IPS-18c (cell line): ENCODE measurements around the gene CDC6.
"Not testable (repeated sequence)": the region's sequence is repeated elsewhere in the genome, so short reads cannot be mapped to it uniquely, and the experiment has no call there.

Source experiments
- H3K4me3 ChIP-seq: 2 replicates; pipeline ENCODE4 v1.7.0; 2013; ENCODE audit warnings: low read depth, mild to moderate bottlenecking, low read length, moderate library complexity; ENCODE audit not compliant: insufficient read depth
- H3K9me3 ChIP-seq: one replicate; pipeline ENCODE4 v1.6.1; 2013; ENCODE audit warnings: mild to moderate bottlenecking, low read length, moderate library complexity; ENCODE audit not compliant: control insufficient read depth, insufficient read depth

Gene CDC6

DNA sequence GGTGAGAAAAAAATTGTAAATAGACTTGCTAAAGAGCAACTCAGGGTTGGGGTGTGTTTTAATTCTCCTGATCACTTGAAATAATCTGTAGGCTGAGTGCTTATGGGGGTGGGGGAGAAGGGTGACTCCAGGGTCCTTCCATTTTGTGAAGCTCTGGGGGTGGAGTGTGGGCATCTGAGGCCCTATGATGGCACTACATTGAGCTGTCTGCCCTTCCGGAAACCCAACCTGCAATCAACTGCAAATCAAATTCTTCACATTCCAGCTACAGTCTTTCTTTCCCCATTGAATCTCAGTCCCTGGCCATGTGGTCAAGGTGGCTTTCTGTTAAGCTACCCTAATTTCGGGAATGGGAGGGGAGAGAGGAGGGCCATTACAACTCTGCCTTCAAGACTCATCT, 6.0 kb upstream of the CDC6 start:
- Histone ChIP-seq H3K4me3 (no peak overlapping the region), H3K9me3 (no peaks in the 10 kb centered on the region)

DNA sequence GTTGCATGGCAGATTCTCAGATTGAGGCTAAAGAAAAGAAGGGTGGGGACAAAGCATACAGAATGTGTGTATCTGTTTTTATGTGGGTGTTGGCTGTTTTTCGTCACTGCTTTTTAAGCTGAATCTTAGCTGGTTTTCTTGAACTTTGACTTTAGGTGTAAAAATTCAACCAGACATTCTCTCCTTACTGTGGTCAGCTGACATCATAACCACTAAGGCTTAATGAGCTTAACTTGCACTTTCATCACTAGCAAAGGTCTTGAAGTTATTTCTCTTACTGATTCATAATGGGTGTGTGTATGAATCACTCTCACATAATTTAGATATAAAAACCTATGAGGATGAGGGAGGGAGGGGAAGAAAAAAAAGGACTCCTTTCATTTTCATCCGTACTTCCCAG, 4.0 kb upstream of the CDC6 start:
- no peak overlapping the region for H3K4me3 ChIP-seq
- H3K9me3 ChIP-seq = no peaks in the 10 kb centered on the region

- Histone ChIP-seq H3K4me3 (no peak overlapping the region), H3K9me3 (no peaks in the 10 kb centered on the region)
Observed at GRCh38 chr17:40284085-40284713, 3.5 kb upstream of the CDC6 start.

DNA sequence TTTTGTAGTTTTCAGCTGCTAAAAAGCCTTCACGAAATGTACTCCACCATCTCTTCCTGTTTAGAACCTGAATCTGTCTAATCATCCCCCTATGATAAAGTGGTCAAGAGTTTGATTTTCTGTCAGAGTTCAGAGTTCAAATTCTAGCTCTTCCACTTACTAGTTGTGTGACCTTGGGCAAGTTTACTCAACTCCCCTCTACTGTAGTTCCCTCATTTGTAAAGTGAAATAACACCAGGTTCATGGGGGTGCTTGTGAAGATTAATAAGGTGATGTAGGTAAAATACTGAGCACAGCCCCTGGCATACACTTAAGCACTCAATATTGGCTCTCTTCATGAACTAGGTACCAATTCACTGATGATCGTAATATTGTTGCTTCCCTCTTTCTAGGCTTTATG, 1.2 kb upstream of the CDC6 start:
- H3K4me3 ChIP-seq = no peak overlapping the region
- no peaks in the 10 kb centered on the region for H3K9me3 ChIP-seq

DNA sequence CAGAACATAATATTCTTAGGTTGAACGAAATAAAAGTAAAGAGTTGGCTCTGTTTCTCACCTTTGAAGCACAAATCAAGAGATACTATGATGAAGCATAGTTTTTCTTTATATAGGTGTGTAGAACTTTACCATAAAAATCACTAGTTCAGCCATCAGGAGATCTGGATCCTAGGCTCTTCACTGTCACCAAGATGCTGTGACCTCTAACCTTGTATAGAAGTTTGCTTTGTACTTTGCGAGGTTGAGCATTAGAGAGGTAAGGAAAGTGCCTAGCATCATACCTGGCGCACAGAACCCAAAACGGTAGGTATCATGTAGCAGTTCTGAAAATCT, 553 bp upstream of the CDC6 start:
- H3K4me3 ChIP-seq = no peak overlapping the region

DNA sequence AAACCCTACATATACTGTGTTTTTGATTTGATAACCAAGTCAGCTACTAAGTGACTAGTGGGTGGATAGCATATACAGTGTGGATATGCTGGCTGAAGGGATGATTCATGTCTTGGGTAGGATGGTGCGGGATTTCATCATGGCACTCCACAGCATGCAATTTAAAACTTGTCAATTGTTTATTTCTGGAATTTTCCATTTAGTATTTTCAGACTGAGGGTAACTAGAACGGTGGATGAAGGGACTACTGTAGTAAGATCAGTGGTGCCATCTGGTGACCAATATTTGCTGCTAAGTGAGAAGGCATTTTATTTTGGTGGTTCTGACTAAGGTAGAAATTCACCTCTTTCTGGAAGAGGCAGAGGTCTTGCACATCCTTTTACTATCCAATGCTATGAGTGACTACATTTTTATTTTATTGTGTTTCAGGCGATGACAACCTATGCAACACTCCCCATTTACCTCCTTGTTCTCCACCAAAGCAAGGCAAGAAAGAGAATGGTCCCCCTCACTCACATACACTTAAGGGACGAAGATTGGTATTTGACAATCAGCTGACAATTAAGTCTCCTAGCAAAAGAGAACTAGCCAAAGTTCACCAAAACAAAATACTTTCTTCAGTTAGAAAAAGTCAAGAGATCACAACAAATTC, 3.1 kb downstream of the CDC6 start:
- Histone ChIP-seq H3K4me3 (no peak overlapping the region), H3K9me3 (no peaks in the 10 kb centered on the region)

More for the DNA sequence above, 553 bp upstream of the CDC6 start:
- H3K9me3 ChIP-seq = no peaks in the 10 kb centered on the region

DNA sequence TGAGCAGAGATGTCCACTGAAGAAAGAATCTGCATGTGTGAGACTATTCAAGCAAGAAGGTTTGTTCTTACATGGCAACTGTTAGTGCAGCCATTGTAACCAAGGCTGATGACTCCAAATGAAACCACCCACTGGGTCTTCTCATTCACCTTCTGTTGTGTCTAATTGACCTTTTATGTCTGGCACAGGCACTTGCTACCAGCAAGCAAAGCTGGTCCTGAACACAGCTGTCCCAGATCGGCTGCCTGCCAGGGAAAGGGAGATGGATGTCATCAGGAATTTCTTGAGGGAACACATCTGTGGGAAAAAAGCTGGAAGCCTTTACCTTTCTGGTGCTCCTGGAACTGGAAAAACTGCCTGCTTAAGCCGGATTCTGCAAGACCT, 3.6 kb downstream of the CDC6 start:
- H3K9me3 ChIP-seq = no peaks in the 10 kb centered on the region
- no peak overlapping the region for H3K4me3 ChIP-seq

DNA sequence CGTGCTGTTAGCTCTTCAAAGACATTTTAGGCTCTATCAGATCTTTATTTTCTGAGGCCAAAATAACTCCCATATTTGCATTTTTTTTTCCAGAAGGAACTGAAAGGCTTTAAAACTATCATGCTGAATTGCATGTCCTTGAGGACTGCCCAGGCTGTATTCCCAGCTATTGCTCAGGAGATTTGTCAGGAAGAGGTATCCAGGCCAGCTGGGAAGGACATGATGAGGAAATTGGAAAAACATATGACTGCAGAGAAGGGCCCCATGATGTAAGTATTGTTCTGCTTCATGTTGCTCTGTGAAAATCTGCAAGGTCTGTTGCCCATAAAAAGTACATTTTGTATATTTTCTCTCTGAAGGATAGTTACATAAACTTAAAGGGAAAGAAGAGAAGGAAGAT, 5.7 kb downstream of the CDC6 start:
- no peak overlapping the region for H3K4me3 ChIP-seq
- H3K9me3 ChIP-seq = no peaks in the 10 kb centered on the region

- H3K4me3 ChIP-seq = no peak overlapping the region
- no peaks in the 10 kb centered on the region for H3K9me3 ChIP-seq
Observed at GRCh38 chr17:40295488-40296436, 8.1 kb downstream of the CDC6 start.

DNA sequence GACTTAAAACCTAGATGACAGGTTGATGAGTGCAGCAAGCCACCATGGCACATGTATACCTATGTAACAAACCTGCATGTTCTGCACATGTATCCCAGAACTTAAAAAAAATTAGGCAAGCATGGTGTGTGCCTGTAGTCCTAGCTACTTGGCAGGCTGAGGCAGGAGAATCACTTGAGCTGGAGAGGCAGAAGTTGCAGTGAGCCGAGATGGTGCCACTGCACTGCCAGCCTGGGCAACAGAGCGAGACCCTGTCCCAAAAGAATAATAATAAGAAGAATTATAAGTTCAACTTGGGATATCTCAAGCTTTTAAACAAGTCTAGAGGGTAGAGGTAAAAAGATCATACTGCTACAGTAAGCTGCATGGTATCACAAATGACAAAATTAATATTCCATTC, 9.8 kb downstream of the CDC6 start:
- no peaks in the 10 kb centered on the region for H3K9me3 ChIP-seq
- H3K4me3 ChIP-seq = no peak overlapping the region

DNA sequence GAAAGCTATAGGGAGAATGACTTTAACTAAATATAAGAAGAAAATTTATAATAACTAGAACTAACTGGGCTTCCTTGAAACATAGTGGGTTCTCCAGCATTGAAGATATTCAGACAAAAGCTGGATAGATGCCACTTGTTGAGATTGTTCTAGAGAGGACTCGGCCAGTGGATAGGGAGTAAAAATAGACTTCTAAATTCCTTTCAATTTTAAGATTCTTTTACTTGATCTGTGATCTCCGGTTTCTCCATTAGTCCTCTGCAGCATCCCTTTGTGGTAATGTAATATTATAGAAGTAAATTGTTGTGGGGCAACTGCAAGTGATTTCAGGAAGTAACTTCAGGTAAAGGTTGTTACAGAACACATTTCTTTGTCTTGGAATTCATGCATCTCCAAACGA, 11.0 kb downstream of the CDC6 start:
- H3K9me3 ChIP-seq = no peaks in the 10 kb centered on the region
- H3K4me3 ChIP-seq = no peak overlapping the region

DNA sequence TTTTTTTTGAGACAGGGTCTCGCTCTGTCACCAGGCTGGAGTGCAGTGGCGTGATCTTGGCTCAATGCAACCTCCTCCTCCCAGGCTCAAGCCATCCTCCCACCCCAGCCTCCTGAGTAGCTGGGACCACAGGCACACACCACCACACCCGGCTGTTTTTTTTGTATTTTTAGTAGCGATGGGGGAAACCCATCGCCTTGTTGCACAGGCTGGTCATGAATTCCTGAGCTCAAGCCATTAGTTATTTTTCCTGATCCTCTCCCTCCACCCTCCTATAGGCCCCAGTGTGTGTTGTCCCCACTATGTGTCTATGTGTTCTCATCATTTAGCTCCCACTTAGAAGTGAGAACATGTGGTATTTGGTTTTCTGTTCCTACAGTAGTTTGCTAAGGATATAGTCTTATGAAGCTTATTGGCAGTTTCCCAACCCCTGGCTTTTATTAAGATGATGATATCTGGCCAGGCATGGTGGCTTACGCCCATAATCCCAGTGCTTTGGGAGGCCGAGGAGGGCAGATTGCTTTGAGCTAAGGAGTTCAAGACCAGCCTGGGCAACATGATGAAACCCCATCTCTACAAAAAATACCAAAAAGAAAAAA, 11.6 kb downstream of the CDC6 start:
- H3K4me3 ChIP-seq, H3K9me3 ChIP-seq: not testable (repeated sequence)

GRCh38 chr17:40301315-40301714, 13.6 kb downstream of the CDC6 start:
- no peak overlapping the region for H3K4me3 ChIP-seq
- H3K9me3 ChIP-seq = no peaks in the 10 kb centered on the region

DNA sequence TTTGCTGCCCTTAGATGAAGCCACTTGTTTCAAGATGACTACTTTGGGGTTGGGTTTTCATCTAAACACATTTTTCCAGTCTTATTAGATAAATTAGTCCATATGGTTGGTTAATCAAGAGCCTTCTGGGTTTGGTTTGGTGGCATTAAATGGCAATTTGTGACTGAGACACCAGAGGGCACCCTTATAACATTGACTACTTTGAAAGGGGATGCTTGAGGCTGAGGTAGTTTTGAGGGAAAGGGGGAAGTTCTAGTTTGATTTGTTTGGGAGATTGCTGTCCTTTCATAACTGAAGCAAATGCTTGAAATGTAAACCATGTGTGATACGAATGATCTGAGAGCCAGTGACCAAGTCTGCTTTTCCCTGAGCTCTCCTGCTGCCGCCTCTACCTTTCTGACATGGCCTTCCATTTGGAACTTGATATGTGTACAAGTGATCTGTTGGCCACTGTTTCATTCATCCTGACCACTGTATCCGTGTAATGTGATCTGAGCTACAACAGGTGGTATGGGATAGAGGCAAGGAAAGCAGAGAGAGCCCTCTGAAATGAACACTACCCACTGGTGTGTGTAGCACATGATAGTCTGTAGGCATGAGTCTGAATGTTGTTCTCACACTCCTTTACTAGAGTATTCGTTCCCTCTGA, 15.5 kb downstream of the CDC6 start:
- Histone ChIP-seq H3K9me3 (no peaks in the 10 kb centered on the region), H3K4me3 (no peak overlapping the region)

DNA sequence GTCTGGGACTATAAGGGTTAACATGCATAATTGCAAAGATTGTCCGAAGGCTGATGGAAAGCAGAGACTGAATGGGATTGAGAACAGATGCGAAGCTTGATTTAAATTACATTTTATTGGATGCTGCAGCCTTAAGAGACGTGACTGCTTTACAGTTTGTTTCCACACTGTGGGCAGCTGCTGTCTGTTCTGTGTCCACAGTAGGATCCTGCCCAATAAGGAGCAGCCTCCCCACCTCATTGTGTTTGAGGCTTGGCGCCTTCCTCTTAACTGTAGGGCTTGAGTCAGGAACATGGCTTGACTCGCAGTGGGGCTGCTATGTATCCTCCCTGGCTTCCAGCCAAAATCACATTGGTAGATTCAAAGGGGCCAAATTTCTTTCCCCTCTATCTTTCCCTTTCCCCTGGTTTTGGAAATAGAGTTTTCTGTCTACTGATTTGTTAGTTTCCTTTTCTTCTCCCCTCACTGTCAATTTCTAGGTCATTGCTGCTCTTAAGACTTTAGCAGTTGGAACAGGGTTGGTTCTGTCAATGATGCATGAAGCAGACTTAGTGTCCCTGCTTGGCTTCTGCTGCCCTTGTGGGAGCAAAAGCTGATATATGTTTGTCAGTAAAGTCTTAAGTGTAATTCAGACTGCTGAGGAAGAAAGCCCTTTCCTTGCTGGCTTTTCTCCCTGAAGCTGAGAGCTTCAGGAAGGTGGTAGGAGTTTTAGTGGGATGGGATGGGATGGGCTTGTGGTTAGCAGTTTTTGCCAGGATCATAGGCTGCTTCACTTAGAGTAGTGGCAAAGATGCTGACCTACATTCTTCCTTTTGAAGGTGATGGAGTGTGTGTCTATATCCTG, 16.3 kb downstream of the CDC6 start:
- no peak overlapping the region for H3K4me3 ChIP-seq
- H3K9me3 ChIP-seq = no peaks in the 10 kb centered on the region

GRCh38 chr17:40304552-40304863, 16.8 kb downstream of the CDC6 start:
- not testable (repeated sequence) for H3K9me3 ChIP-seq, H3K4me3 ChIP-seq

GRCh38 chr17:40304866-40305265, 17.2 kb downstream of the CDC6 start:
- H3K9me3 ChIP-seq, H3K4me3 ChIP-seq: not testable (repeated sequence)
